Measurements from ENCODE around the gene UNCX.
"Not testable (repeated sequence)": the region's sequence is repeated elsewhere in the genome, so short reads cannot be mapped to it uniquely, and the experiment has no call there.

UNCX gene

GRCh38 chr7:1278543-1278942, 45.9 kb downstream of the UNCX start:
- DNase-seq (ENCODE audit: low read depth): no peak

GRCh38 chr7:1279041-1279440, 46.4 kb downstream of the UNCX start:
- no peak for DNase-seq (ENCODE audit: low read depth)

- not testable (repeated sequence) for DNase-seq (ENCODE audit: low read depth)
Measured at GRCh38 chr7:1279895-1280294, 47.2 kb downstream of the UNCX start.

DNA sequence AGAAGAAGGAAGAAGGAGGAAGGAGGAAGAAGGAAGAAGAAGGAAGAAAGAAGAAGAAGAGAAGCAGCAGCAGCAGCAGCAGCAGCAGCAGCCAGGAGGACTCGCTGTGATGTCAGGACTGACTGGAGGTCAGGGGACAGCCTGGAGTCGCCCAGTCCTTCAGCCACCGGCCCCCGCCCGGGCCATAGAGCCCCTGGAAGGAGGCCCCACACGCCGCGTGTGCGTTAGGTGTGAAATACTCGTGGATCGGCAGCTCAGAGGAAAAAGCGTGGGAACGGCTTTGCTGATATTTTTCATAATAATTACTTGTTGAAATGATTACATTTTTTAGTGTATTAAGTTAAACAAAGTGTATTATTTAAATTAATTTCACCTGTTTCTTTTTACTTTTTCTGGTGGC, 48.4 kb downstream of the UNCX start:
- DNase-seq (ENCODE audit: low read depth): no peak

- DNase-seq (ENCODE audit: low read depth): no peak
Measured at GRCh38 chr7:1282679-1283078, 50.0 kb downstream of the UNCX start.

GRCh38 chr7:1283337-1283736, 50.7 kb downstream of the UNCX start:
- DNase-seq (ENCODE audit: low read depth): no peak

DNA sequence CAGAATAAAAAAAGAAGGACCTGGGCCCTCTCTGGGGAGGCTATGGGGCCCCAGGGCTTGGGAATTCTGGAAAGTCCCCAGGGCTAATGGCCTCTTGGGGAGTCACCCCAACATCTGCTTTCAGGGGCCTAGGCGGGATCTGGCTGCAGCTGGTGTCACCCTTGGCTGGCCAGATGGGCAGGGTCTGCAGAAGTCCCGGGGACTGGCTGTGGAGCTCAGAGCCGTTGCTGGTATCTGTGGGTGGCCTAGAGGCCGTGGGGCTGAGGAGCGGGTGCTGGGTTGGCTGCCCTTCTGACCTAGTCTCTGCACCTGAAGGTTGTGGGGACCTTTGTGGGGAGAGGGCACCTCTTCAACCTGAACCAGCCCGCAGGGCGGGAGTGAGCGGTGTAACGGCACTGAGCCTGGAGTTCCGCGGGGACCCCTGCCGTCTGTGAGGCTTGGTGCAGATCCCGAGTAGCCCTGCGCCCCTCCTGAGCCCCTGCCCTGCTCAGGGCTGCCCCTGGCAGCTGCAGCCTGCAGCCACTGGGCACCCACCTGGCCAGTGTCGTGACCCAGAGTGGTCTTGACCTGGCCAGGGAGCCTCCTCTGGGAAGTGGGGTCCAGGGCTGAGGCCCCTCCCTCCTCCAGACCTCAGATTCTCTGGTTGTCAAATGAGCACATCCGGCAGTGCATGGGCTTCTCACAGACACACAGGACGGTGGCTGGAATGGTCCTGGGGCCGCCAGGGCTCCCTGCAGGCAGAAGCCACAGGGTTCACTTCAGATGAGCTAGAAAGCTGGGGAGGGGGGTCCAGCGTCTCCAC, 51.5 kb downstream of the UNCX start:
- no peak for DNase-seq (ENCODE audit: low read depth)

GRCh38 chr7:1284743-1285458, 52.2 kb downstream of the UNCX start:
- no peak for DNase-seq (ENCODE audit: low read depth)

GRCh38 chr7:1285556-1286301, 53.1 kb downstream of the UNCX start:
- no peak for DNase-seq (ENCODE audit: low read depth)
